Activated CD8-positive, alpha-beta memory T cell treated with anti-CD3 and anti-CD28 coated beads, Interleukin-2, amount 50 U/mL, for 48 hours (primary cell): ENCODE measurements around the gene TSHB.
A peak's percentile ranks its signal among the peaks of the same experiment; 100 is the strongest.

Experiments used
- DNase-seq: peaks from one replicate; pipeline ENCODE4 v3.0.0-alpha.2; 2020

Gene TSHB

DNA sequence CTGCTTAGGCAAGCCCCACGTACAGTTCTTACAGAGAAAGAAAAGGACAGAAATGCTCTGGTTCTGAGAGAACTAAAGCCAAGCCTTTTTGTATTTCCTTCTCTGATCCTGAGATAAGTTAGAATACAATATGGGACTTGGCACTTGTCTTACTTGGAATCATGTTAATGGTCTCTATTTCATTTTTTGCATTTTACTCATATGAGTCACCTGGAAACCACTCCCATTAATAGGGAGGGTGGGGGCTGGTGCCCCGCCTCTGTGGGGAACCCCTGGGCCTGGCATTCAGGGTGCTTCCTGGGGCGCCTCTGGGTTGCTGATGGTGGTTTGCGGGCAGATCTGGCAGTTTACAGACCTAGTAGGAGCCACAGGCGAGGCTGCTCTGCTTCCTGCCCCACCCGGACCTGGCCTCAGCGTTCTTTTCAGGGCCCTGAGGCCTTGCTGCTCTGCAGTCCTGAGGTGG lies 32.9 kb downstream of the TSHB start:
- DNase-seq, result peak; percentile 85

GRCh38 chr1:115063228-115063901 lies 33.7 kb downstream of the TSHB start:
- DNase-seq, result no peak

- no peak for DNase-seq
Observed at GRCh38 chr1:115064461-115064860, 34.8 kb downstream of the TSHB start.

- no peak for DNase-seq
Observed at GRCh38 chr1:115065021-115065420, 35.4 kb downstream of the TSHB start.

DNA sequence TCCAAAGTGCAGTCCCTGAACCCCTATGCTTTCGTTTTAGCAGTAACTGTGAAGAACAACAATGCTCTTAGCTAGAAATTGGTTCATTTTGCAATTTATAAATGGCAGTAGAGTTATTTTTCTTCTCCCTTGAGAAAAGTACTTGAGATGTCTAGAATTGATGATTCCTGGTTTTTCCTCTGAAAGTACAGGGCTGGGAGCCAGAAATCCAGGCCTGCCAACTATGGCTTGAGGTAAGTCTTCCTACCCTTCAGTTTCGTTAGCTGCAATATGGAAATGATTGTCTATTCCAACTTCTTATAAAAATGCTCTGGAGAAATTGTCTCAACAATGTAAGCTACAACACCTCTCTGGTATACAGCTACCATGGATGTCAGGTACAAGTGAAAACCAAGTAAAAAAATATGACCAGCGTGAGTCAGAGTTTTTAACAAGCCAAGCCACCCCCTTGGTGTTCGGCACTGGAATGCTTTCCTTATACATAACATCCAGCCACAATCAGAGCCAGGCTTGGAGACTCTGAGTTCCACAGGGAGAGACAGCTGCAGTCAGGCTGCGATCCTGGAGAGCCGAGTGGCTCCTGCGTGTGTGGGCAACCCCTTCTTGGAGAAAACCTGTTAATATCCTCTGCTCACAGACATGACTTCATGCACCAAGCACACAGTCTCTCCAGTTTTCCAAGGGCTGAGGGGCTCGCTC lies 37.7 kb downstream of the TSHB start:
- DNase-seq, result no peak

DNA sequence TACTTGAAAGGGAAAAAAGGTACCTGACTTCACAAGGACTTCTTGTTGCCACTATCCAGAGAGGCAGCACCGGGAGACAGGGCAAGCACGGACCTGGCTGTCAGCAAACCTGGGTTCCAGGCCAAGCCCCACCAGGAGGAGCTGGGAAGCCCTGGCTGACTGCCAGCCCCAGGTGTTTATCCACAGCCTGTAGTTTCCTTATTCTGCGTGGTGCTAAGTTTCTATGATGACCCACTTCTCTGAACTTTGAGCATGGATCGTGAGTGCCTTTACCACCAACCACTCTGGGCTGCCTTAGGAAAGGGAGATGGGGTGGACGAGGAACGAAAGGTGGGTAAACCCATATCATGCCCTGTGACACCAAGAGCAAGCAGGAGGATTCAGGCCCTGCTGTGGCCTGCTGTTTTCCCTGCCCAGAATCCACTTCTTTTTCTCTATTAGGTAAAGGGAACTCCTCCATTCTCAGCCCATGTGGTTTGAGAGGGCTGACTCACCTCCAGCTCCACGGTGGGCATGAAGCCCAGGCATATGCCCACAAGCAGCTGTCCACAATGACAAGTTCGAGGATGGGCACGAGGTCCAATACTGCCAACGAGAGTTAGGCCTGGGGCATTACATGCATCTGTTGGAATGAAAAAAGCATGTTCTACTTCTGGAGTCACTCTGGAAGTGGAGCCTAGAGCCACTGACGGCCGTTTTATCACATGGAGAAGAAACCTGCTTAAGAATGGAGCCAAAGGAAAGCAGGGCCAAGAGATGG lies 39.4 kb downstream of the TSHB start:
- DNase-seq, result no peak

DNA sequence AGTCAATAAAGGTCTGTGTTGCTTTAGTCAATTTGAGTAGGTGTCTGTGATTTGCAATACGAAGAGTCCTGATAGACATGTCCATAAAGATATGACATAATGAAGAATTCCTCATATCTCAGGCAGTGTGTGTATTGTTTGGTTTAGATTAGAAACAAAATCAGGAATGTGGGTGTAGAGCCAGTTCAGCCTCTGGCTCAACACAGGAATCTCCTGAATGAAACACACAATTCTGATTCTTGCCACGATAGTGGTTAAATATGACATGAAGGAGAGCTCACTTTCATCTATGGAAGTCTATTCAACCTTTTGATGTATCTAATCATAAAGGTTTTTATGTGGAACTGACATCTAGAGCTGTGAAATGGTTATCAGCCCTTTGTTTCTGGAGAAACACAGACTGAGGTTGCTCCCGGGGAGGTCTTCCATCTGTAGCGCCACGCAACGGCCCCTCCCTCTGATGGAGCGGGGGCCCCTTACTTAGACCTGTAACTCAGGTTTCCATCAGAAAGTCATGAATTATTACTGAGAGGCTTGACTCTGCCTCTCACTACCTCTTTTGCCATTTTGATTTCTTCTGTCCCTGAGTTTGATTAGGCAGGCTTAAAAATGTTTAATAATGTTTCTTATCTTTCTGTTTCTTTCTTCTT lies 40.2 kb downstream of the TSHB start:
- DNase-seq, result no peak

- no peak for DNase-seq
Observed at GRCh38 chr1:115071012-115071664, 41.5 kb downstream of the TSHB start.

- no peak for DNase-seq
Observed at GRCh38 chr1:115073298-115074087, 43.9 kb downstream of the TSHB start.

DNA sequence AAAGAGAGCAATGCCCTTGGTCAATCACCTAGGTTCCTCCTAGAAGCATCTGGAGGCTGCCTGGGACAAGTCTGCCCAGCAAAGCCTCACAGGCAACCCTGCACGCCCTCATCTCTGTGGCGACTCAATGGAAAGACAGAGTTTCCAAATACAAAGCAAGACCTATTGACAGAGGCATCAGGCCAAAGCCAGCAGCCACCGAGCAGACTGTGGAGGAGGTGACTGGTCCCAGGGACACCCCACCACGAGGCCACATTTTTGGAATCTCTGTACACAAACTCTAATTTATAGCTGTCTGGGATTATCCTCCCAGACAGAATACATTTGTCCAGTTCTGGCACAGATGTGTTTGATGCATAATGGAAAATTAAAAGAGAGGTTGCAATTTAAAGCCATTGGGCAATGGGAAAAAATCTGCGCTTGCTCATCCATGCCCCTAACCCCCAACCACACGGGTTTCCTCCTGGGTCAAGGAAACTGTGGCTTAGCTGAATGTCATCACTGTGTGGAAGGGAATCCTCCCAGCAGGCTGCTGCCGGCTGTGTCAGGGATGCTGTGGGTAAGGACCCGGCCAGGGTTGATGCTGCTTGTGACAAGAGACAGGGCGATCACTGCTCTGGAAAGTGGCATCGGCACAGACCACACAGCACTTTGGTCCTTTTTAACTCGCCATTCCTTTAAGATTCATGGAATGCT lies 45.4 kb downstream of the TSHB start:
- no peak for DNase-seq

GRCh38 chr1:115076384-115076915 lies 46.8 kb downstream of the TSHB start:
- DNase-seq, result no peak

GRCh38 chr1:115077286-115077983 lies 47.8 kb downstream of the TSHB start:
- DNase-seq, result no peak

DNA sequence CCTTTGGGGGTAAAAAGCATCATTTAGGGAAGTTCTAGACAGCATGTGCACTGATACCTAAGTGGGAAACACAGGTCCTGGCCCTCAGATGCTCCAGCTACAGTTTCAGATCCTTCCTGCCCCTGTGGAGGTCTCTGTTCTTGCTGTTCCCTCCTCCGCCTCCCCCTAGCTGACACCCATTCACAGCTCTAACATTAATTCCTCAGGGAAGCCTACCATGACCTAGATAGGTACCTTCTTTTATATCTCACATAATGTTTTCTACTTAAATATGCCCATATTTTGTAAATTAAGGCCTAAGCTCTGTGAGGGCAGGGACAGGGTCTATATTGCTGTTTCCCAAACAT lies 48.3 kb downstream of the TSHB start:
- no peak for DNase-seq

DNA sequence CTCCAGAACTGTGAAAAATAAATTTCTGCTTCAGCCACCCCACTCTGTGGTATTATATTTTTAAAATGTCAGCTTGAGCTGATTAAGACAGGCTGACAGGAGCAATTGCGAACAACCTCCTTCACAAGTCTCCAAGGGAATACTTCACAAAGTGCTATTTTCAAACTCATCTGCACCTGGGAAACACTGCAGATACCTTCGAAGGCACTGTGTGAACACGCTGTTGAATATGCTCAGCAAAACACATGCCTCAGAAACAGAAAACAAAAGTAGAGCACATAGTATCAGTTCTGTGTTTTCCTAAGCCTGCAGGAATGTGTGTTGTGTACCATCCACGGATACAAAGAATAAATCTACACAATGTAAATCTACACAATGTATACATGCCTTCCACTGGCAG lies 49.1 kb downstream of the TSHB start:
- no peak for DNase-seq

- no peak for DNase-seq
Observed at GRCh38 chr1:115082949-115083348, 53.3 kb downstream of the TSHB start.
